Measurements from ENCODE around the gene KDM7A.

KDM7A gene

GRCh38 chr7:140176811-140177702, at the start of gene KDM7A:
Gene KDM7A (minus strand): TSS chr7:140176983. CDS start chr7:140176937, 46 bp downstream.
- H3K4me3 ChIP-seq (ENCODE audit: low read length), result peak within 1 kb of the TSS; percentile 73
- no peak for TF ChIP-seq ZNF274 (IDR thresholded peaks at IDR 0.05; ENCODE audit: low read depth, low read length)

DNA sequence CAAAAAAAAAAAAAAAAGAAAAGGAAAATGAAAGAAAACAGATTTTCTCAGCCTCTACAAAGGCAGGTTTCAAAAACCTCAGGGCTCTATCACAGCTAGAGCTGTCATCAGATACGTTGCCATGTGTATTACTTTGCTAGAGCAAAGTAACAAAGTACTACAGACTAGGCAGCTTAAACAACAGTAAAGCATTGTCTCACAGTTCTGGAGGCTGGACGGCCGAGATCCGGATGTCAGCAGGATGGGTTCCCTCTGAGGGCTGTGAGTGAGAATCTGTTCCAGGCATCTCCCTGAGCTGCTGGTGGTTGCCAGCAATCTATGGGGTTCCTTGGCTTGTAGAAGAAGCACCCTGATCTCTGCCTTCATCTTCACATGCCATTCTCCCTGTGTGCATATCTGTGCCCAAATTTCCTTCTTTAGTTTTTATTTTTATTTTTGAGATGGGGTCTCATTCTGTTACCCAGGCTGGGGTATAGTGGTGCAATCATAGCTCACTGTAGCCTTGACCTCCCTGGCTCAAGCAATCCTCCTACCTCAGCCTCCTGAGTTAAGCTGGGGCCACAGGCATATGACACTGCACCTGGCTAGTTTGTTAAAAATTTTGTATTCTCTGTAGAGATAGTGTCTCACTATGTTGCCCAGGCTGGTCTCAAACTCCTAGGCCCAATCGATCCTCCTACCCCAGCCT, 48.9 kb upstream of the KDM7A start:
- no peak for TF ChIP-seq ZNF274 (IDR thresholded peaks at IDR 0.05; ENCODE audit: low read depth, low read length)
- no peak overlapping the region for H3K4me3 ChIP-seq (ENCODE audit: low read length)

DNA sequence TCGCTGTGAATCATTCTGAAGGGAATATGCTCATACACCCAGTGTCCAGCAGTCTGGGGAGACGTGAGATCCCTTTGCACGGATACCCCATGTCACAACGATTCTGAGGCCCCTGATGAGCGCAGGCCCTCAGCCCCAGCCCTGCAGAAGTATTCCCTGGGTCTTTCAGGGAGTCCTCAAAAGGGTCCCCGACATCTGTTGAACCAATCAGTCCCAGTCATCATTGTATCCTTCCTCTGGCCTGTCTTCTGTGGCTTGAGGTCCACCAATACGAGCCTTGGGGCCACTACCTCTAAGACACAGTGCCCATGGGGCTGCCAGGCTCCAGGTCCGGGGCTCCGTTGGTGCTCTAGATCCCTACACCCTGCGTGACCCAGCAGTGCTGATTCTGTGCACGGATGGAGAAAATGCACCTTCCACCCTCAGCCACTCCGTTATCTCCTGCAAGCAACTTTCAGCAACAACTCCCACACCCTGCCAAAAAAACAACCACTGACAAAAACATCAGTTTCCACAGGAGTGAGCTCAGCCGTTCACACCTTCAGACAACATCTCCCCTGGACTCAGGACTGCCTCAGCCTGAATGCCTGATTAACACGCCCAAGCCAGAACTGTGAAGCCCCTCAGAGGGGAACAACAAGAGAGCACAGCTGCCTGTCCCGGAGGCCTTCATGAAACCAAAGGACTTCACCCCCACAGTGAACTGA, 46.9 kb upstream of the KDM7A start:
- TF ChIP-seq ZNF274 (IDR thresholded peaks at IDR 0.05; ENCODE audit: low read depth, low read length), result no peak
- H3K4me3 ChIP-seq (ENCODE audit: low read length), result no peak overlapping the region

- TF ChIP-seq ZNF274 (IDR thresholded peaks at IDR 0.05; ENCODE audit: low read depth, low read length), result no peak
- no peak overlapping the region for H3K4me3 ChIP-seq (ENCODE audit: low read length)
These were observed 46.0 kb upstream of the KDM7A start for GRCh38 chr7:140222814-140223213.

DNA sequence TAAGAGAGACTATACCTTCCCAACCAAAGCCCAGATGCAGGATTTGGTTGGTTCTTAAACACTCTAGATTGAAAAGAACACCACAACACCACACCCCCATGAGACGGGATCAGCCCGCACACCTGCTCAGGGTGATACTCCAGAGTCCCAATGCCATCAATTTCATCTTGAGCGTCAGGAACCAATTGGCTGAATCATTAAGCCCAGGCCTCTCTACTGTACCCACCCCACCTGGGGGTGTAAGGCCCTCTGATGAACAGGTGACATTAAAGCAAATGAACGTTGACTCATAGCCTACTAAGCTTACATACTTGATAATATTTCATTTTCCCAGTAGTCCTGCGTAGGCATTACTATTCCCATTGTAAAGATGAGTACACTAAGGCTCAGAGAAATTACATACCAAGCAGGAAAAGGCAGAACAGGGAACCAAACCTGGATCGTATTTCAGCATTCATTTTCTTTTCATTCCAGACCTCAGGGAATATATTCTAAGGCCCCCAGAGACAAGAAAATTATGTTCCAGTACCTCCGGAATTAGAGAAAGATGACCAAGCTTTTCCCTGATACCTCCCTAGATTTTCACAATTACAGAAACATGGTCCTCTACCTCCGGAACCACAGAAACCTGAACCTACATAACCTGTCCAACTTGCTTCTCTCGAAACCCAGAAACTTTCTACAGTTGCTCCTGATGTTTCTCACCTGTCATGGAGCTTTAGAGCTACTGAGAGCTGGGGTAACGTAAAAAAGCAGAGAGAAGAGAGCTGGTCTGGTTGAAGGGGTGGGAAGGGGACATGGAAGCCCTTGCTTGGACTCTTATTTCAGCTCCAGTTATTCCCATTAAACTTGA, 43.1 kb upstream of the KDM7A start:
- no peak for TF ChIP-seq ZNF274 (IDR thresholded peaks at IDR 0.05; ENCODE audit: low read depth, low read length)
- H3K4me3 ChIP-seq (ENCODE audit: low read length), result no peak overlapping the region

- H3K4me3 ChIP-seq (ENCODE audit: low read length), result no peak overlapping the region
- no peak for TF ChIP-seq ZNF274 (IDR thresholded peaks at IDR 0.05; ENCODE audit: low read depth, low read length)
These were observed 41.9 kb upstream of the KDM7A start for GRCh38 chr7:140218656-140219055.

- H3K4me3 ChIP-seq (ENCODE audit: low read length), result no peak overlapping the region
- TF ChIP-seq ZNF274 (IDR thresholded peaks at IDR 0.05; ENCODE audit: low read depth, low read length), result no peak
These were observed 41.1 kb upstream of the KDM7A start for GRCh38 chr7:140217750-140218501.

- H3K4me3 ChIP-seq (ENCODE audit: low read length), result no peak overlapping the region
- TF ChIP-seq ZNF274 (IDR thresholded peaks at IDR 0.05; ENCODE audit: low read depth, low read length), result no peak
These were observed 38.5 kb upstream of the KDM7A start for GRCh38 chr7:140215281-140215680.

DNA sequence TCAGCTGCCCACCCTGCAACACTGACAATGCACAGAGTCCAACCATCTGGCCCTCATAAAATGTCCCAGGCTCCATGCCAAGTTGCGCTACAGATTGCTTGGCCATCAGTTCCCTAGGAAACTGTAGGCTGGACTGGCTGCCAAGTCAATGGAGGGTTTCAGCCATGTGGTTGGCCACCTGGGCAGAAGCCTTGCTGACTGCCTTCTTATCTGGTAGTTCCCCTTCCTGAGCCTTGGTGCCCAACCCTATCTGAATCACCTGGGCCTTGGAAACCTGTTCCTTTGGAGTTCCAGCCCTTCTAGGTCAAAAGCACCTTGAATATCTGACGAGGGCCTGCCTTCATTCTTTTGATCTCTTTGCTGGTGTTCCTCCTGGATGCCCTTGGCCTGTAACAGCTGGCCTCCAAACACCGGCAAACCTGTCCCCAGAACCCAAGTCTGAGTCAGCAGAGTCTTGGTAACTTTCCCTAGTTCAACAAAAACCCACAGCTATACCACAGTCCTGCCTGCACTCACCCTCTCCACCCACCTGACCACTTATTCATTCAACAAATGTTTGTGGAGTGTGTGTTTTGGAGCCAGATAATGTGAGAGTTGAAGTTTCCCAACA, 37.4 kb upstream of the KDM7A start:
- no peak overlapping the region for H3K4me3 ChIP-seq (ENCODE audit: low read length)
- no peak for TF ChIP-seq ZNF274 (IDR thresholded peaks at IDR 0.05; ENCODE audit: low read depth, low read length)

- H3K4me3 ChIP-seq (ENCODE audit: low read length), result no peak overlapping the region
- no peak for TF ChIP-seq ZNF274 (IDR thresholded peaks at IDR 0.05; ENCODE audit: low read depth, low read length)
These were observed 36.9 kb upstream of the KDM7A start for GRCh38 chr7:140213684-140214074.

DNA sequence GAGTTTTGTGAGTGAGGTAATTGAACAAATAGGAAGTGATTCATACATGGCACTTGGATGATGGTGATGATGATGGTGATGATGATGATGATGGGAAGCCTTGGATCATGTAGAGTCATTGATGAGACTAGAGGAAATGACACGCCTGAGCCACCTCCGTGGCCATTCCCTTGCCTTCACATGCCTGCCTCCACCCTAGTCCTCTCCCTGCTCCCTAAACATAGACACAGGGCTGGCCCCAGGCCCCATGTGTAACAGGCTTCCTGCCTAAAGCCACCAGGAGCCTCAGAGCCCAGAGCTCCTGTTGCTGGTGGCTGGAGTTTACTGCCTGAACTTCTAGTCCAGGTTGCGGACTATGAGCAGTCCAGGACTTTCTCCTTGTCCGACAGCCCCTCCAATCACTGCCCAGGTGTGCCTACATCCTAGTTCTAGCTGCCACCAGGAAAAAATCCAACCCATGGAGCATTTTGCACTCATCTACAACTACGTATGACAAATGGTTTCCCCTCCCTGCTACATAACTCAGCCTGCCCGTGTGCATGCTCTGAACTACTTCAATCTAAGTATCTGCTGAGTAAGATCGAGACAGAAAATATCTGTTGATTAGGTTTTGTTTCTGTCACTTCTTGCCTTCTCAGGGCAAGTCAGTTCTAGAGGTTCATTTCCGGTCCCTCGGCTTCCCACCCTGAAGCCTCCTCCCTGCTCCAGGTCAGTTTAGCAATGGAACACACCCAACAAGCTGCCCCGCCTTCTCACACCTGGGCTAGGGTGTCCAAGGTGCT, 35.5 kb upstream of the KDM7A start:
- no peak for TF ChIP-seq ZNF274 (IDR thresholded peaks at IDR 0.05; ENCODE audit: low read depth, low read length)
- no peak overlapping the region for H3K4me3 ChIP-seq (ENCODE audit: low read length)

DNA sequence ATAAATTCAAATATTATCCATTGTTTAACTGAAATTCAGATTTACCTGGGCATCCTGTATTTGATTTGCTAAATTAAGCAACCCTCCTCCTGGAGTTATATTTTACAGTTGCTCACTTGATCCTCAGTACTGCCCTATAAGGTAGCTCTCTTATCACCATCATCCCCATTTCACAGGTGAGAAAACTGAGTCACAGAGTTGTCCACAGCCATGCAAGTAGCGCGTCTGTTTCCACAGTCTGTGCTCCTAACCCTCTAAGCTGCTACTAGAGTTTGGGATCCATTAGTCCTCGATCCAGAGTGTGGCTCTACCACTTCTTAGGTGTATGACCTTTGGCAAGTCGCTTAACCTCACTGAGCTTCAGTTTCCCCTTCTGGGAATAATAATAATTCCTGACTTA, 34.9 kb upstream of the KDM7A start:
- no peak overlapping the region for H3K4me3 ChIP-seq (ENCODE audit: low read length)
- TF ChIP-seq ZNF274 (IDR thresholded peaks at IDR 0.05; ENCODE audit: low read depth, low read length), result no peak

All from GM08714 (cell line).